ENCODE results near the gene BACE2. TPM values are rescaled to one million over a fixed set of nuclear protein-coding genes. Genes with fewer than 3 reads are reported as not detected.

Gene BACE2
- total RNA-seq, 1 experiment from 2014 or later, result 40.8 TPM

DNA sequence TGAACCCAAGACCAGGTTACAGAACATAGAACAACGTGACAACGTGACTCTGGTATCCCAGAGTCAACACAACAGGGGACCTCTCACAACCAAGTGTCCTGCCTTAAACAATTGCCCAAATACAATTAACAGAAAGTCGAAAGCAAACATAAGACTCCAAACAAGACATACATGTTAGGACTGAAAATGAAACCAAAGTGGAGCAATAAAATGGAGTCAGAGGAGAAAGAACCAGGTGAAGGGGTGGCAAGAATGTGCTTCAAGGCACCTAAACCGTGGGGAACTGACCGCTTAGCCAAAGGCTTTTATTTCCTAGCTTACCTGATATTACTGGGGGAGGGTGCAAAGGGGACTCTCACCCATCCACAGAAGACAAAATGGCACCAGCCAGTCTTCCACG is 17.8 kb downstream of the BACE2 start:
- Histone ChIP-seq H3K4me1 (replicated peaks; ENCODE audit: insufficient read depth) (no peaks in the 10 kb centered on the region), H3F3A (ENCODE audit: insufficient read depth, low read depth) (no peaks in the 10 kb centered on the region), H3K9me2 (ENCODE audit: insufficient read depth) (no peaks in the 10 kb centered on the region), H2AFZ (no peak overlapping the region), H4K20me1 (ENCODE audit: insufficient read depth) (no peaks in the 10 kb centered on the region), H3K4me2 (no peak overlapping the region), H3K4me3 (no peak overlapping the region), H3K27me3 (ENCODE audit: insufficient read depth, low read depth) (no peaks in the 10 kb centered on the region), H3K9me3 (ENCODE audit: insufficient read depth, low read depth) (no peaks in the 10 kb centered on the region), H3K79me2 (ENCODE audit: low read depth) (no peaks in the 10 kb centered on the region), H3K27ac (no peak overlapping the region), H3K36me3 (ENCODE audit: low read depth) (no peaks in the 10 kb centered on the region)
- no peak for TF ChIP-seq EZH2 (IDR thresholded peaks at IDR 0.05; ENCODE audit: low read depth)
- TF ChIP-seq, protein P1, sequence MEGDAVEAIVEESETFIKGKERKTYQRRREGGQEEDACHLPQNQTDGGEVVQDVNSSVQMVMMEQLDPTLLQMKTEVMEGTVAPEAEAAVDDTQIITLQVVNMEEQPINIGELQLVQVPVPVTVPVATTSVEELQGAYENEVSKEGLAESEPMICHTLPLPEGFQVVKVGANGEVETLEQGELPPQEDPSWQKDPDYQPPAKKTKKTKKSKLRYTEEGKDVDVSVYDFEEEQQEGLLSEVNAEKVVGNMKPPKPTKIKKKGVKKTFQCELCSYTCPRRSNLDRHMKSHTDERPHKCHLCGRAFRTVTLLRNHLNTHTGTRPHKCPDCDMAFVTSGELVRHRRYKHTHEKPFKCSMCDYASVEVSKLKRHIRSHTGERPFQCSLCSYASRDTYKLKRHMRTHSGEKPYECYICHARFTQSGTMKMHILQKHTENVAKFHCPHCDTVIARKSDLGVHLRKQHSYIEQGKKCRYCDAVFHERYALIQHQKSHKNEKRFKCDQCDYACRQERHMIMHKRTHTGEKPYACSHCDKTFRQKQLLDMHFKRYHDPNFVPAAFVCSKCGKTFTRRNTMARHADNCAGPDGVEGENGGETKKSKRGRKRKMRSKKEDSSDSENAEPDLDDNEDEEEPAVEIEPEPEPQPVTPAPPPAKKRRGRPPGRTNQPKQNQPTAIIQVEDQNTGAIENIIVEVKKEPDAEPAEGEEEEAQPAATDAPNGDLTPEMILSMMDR (conservative IDR thresholded peaks at IDR 0.05), result no peak
- no TSS peak for BruUV-seq (replicated peaks)
- intact Hi-C loops (cut with micrococcal nuclease; ENCODE audit: unreplicated experiment), result no loop called here
- DNase-seq, result no peak
- POLR2A ChIA-PET (ENCODE audit: unreplicated experiment), result no interaction called here
- CTCF ChIA-PET, result no interaction called here

DNA sequence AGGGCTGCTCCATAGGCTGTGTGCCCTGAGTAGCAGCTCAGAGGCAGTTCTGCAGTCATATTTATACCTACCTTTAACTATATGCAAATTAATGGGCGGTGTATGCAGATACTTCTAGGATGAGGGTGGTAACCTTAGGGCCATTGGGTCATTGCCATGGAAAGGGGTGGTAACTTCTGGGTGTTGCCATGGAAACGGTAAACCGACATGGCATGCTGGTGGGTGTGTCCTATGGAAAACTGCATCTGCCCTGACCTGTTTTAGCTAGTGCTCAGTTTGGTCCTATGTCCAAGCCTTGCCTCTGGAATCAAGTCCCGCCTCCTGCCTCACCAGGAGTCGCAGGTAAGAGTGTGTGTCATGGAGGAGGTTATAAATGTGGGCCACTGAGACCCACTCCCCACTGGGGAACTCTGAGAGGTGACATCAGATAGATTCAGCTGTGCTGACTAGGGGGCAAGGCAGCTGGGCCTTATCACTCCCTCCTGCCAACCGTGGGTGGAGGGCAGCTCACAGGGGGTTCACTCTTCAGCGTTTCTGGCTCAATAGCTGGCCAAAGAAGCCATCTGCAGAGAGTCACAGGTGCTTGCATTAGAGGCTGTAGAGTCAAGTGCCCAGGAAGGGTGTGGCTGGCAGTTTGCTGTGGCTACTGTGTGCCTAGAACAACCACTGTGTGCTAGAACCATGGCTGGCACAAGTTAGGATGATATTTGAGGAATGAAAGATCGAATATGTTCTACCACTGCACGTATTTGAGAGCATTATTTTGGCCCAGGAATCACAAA is 19.0 kb downstream of the BACE2 start:
- Histone ChIP-seq H3K9me2 (ENCODE audit: insufficient read depth) (no peaks in the 10 kb centered on the region), H2AFZ (no peak overlapping the region), H3K27me3 (ENCODE audit: insufficient read depth, low read depth) (no peaks in the 10 kb centered on the region), H3K36me3 (ENCODE audit: low read depth) (no peaks in the 10 kb centered on the region), H3F3A (ENCODE audit: insufficient read depth, low read depth) (no peaks in the 10 kb centered on the region), H4K20me1 (ENCODE audit: insufficient read depth) (no peaks in the 10 kb centered on the region), H3K79me2 (ENCODE audit: low read depth) (no peaks in the 10 kb centered on the region), H3K4me2 (no peak overlapping the region), H3K4me1 (replicated peaks; ENCODE audit: insufficient read depth) (no peaks in the 10 kb centered on the region), H3K27ac (no peak overlapping the region), H3K9me3 (ENCODE audit: insufficient read depth, low read depth) (no peaks in the 10 kb centered on the region), H3K4me3 (no peak overlapping the region)
- BruUV-seq (replicated peaks), result no TSS peak
- DNase-seq, result no peak
- ChIA-PET POLR2A (ENCODE audit: unreplicated experiment) (no interaction called here), CTCF (no interaction called here)
- TF ChIP-seq, protein P1 (conservative IDR thresholded peaks at IDR 0.05), result no peak
- TF ChIP-seq EZH2 (IDR thresholded peaks at IDR 0.05; ENCODE audit: low read depth), result no peak
- intact Hi-C loops (cut with micrococcal nuclease; ENCODE audit: unreplicated experiment), result no loop called here

DNA sequence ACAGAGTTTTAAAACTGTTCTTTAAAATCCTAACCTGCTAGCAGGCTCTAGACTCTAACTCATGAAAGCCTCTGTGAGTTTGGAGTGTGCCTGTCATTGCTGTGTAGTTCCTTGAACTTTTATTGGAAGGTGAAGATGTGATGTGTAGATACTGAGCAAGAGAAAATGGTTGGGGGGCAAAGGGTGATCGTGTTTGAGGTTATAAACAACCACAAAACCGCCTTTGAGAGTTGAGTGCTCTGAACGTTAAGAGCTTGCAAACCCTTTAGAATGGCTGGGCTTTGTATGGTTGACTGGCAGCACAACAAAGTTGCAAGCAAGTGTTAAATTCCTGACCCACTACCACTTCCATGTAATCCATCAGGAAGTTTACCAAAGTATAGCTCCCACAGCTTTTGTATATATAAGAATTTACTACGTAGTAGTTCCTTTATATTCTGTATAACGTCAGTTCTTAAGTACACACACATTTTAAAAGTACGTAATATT is 19.6 kb downstream of the BACE2 start:
- H3K79me2 ChIP-seq (ENCODE audit: low read depth), result no peaks in the 10 kb centered on the region
- no peaks in the 10 kb centered on the region for H3K36me3 ChIP-seq (ENCODE audit: low read depth)
- no peaks in the 10 kb centered on the region for H3K4me1 ChIP-seq (replicated peaks; ENCODE audit: insufficient read depth)
- TF ChIP-seq, protein P1 (conservative IDR thresholded peaks at IDR 0.05), result no peak
- no peak for TF ChIP-seq EZH2 (IDR thresholded peaks at IDR 0.05; ENCODE audit: low read depth)
- H2AFZ ChIP-seq, result no peak overlapping the region
- no peaks in the 10 kb centered on the region for H4K20me1 ChIP-seq (ENCODE audit: insufficient read depth)
- H3K4me2 ChIP-seq, result no peak overlapping the region
- BruUV-seq (replicated peaks), result no TSS peak
- no peaks in the 10 kb centered on the region for H3K9me2 ChIP-seq (ENCODE audit: insufficient read depth)
- no peaks in the 10 kb centered on the region for H3F3A ChIP-seq (ENCODE audit: insufficient read depth, low read depth)
- intact Hi-C loops (cut with micrococcal nuclease; ENCODE audit: unreplicated experiment), result no loop called here
- ChIA-PET POLR2A (ENCODE audit: unreplicated experiment) (no interaction called here), CTCF (no interaction called here)
- H3K9me3 ChIP-seq (ENCODE audit: insufficient read depth, low read depth), result no peaks in the 10 kb centered on the region
- no peak for DNase-seq
- no peak overlapping the region for H3K27ac ChIP-seq
- H3K4me3 ChIP-seq, result no peak overlapping the region
- H3K27me3 ChIP-seq (ENCODE audit: insufficient read depth, low read depth), result no peaks in the 10 kb centered on the region
